Stimulated activated CD8-positive, alpha-beta memory T cell treated with anti-CD3 and anti-CD28 coated beads, Interleukin-7, amount 100 ng/mL, for 4 hours (primary cell): ENCODE measurements around the gene KIAA1328.

Source experiments
- DNase-seq, 2 donors: peaks; one replicate each; pipeline ENCODE4 v3.0.0-alpha.2; 2020; ENCODE audit warnings: low read depth in 2 of 2

Gene KIAA1328

DNA sequence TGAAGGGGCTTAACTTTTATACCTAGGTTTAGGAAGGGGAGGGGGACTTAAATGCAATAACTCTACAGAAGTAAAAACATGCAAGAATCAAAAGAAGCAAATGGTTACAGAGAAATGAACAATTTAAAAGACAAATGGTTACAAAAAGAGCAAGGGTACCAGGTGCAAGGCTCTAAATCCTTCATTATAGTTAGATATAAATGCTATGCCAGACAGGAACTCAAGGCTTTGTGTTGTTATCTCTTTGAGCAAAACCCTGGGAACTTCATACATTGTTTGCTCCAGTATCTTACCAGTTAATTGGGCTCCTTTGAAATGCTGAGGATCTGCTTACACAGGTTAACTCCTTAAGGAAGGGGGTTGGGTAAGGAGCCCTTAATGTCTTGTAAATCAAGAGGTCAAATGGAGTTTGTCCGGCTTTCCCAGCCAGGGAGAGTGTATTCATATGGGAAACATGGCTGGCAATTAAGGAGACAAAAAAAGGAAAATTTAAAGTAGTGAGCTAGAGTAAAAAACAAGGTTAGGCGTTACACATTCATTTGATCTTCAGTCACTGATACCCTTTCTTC lies 389.2 kb downstream of the KIAA1328 start:
- no peak for DNase-seq

DNA sequence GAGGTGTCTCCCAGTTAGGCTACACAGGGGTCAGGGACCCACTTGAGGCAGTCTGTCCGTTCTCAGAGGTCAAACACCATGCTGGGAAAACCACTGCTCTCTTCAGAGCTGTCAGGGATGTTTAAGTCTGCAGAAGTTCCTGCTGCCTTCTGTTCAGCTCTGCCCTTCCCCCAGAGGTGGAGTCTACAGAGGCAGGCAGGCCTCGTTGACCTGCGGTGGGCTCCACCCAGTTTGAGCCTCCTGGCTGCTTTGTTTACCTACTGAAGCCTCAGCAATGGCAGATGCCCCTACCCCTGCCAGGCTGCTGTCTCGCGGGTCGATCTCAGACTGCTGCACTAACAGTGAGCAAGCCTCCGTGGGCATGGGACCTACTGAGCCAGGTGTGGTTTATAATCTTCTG lies 390.3 kb downstream of the KIAA1328 start:
- no peak for DNase-seq

DNA sequence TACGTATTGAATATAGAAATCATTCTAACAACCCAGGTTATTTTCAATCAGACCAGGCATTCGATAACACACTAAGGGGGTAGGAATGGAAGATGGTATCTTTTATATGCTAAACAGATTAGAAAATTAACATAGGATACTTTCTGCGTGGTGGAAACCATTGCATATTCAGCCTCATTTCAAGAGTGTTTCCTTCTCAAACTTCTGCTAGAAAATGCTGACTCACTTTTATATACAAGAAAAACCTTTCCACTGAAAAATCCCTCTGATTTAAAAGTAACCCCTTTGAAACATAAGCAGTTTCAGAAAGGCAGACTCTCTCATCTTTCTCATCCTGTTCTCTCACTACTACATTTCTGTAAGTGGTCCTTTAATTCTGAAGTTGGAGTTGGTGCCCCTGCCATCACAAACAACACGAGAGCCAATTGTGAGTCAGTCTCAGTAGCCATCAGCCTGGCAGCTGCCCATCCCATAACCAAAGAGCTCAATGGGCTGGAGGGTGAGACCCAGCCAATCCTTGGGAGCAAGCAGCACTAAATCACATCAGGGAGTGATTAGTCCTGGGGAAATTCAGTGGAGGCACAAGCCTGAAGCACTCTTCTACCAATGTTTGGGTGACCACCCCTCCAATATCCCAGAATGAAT lies 393.5 kb downstream of the KIAA1328 start:
- DNase-seq: no peak

DNA sequence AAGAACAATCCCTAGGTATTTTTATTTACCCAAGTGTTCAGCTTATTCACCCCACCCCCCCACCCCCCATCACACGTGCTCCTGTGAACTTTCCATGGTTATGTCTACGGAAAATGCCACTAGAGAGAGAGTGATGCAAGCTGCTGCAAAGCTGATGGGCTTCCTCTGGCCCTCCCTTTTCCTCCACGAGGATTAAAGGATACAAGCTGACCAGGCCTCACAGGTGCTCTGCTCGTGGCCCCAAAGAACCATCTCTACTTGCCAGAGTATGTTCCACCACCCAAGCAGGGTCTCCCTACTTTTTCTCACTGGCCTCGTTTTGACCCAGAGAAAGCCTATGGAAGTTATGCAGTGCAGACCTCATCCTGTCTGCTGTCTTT lies 394.1 kb downstream of the KIAA1328 start:
- no peak for DNase-seq

DNA sequence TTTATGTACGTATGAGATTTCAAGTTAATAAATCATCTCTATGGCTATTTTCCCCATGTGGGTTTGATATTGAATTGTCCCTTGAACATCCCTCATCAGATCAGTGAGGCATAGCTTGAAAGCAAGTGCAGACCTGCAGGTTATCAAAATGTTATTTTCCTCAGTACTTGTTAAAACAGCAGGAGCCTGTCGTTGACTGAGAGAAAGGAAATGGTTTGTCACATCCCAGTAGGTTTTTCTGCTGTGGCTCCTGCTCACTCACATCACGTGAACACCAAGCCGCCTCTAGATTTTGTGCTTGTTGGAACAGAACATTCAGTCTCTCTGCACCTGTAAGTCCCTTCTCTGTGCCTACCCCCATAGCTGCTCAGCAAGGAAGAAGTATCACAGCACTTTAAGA lies 396.4 kb downstream of the KIAA1328 start:
- DNase-seq: no peak

DNA sequence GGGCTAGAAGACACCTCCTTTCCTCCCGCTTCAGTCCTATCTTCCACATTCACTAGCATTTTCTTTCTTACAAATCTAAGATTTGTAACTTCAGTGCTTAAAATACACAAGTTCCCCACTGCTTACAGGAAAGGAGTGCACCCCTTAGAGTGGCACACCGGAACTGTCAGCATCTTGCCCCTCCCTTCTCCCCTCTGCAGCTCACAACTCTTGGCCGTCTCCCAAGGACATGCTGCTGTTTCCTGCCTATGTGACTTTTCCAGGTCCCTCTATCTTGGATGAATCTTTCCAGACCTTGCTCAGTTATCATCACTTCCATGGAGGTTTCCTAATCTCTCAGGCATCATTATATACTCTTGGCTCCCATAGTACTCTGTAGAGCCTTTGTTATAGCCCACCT lies 401.8 kb downstream of the KIAA1328 start:
- no peak for DNase-seq

DNA sequence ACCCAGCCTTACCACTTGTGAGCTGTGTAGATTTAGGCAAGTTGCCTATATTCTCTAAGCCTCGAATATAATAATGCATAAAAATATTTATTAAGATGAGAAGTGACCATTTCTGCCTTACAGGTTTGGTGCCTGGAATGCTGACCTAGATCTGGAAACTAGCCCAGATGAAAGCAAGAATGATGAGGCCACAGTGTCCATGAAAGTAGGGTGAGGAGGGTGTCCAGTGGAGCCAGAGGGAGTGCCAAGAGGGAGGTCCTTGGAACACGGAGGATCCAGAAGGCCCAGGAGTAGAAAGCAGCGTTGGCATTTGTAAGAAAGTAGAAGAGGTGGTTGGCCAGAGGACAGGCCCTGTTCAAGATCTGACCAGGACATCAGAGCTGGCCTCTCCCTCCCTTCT lies 402.3 kb downstream of the KIAA1328 start:
- DNase-seq: no peak

DNA sequence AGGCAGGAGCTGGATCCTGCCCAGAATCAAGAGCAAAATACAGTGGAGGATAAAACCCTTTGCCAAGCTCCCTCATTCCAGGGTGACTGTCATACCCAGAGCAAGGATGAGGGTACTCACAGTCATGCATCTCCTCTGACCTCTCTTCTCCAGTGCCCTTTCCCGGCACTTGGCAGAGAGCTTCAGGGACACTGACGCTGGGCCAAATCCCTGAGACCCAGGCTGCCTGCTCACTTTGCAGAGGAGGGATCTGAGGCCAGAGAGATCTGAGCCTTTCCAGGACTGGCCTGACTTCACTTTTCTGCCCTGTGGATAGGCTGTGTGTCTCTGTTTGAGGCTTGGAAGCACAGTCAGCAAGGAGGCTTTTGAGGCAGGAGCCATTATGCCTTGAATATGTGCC lies 406.7 kb downstream of the KIAA1328 start:
- DNase-seq: no peak

DNA sequence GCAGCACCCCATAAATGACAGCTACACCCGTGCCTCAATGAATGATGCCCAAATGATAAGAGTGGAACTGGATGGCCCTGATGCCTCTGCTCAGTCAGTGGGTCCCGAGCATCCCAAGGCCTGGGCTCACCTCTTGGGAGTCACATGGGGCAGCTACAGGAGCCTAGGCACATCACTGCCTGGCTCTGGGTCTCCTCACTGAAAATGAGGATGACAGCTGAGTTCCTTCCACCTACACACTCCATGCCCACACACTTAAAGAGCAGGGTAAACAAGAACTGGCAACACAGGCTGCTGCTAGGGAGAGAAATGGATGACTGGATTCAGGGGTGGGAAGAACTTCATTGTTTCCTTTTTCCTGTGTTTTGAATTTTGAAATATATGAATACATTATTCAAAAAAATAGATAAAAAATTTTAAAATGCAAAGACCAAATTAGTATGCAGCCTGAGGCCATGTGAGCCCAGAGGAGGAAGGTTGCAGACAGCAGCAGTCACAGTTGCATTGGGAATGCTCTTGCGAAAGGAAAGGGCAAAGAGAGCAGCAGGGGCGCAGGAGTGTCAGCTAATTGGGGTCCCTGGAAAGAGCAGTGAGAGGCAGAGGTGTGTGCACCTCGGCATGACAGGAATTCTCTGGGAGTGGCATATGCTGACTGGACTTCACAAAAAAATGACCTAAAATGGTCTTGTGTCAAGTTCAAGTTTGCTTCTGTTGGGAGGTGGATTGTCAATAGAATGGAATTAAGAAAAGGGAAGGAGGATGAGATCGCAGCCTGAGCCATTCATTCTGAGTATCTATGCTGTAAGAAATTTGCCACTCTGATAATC lies 409.6 kb downstream of the KIAA1328 start:
- DNase-seq: no peak

DNA sequence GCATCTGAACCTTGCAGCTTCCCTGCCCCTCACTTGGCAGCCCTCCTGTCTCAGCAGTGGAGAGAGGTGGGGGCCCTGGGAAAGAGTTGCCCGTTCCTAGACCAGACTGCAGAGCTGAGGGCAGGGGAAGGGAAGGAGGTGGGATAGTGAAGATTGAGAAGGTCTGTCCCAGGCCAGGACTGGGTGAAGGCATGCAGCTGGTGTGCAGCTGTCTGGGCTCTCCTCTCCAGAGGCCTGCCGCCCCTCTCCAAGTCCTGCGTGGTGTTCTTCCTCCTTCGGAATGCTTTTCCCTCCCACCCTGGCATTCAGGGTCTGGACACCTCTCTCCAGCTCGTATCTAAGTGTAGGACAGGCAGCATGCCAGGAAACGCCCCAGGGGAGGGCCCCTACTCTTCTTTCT lies 413.2 kb downstream of the KIAA1328 start:
- DNase-seq: no peak

DNA sequence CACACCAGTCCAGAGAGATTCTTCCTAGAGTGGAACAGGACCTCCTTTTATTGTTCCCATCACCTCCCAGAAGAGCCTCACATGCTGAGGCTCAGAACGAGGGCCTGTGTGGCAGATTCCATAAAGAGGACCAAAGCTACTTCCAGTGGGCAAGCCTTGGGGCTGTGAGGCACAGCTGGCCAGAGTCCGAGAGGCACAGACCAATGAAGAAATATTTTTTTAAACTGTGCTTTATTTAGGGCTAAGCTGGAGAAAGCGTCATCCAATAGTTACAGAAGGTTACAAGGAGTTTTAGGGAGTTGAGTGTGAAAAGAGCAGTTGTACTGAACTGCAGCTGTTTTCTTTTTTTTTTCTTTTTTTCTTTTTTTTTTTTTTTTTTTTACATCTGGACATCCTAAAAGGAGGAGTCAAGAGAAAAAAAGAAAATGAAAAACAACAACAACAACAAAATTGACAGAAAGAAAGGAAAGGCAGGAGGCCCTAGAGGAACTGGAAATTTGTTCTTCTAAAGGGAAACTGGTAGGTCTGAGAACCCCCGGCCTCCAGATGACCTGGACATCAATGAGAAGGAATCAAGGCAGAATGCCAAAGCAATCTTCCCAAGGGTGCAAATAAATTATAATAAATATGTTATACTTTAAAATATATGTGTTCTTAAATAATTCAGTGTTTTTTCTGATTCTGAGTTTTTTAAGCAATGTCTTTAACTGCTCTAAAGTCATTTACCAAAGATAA lies 414.1 kb downstream of the KIAA1328 start:
- no peak for DNase-seq

DNA sequence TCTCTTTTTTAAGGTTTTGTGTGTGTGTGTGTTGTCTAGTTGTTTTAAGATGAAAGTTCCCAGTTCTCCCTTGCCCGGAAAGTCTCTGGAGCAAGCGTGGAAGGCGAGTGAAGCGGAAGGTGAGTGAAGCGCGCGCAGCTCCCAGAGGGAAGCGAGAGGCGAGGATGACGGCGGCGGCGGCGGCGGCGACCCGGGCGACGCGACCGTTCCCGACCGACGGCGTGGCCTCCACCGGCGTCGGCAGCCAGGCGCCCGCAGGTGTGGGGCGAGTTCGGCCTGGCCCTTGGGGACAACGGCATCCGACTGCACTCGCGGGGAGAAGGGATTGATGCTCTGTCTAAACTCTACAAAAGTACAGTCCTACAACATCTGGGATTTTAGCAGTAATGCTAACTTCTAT lies 414.8 kb downstream of the KIAA1328 start:
- no peak for DNase-seq

DNA sequence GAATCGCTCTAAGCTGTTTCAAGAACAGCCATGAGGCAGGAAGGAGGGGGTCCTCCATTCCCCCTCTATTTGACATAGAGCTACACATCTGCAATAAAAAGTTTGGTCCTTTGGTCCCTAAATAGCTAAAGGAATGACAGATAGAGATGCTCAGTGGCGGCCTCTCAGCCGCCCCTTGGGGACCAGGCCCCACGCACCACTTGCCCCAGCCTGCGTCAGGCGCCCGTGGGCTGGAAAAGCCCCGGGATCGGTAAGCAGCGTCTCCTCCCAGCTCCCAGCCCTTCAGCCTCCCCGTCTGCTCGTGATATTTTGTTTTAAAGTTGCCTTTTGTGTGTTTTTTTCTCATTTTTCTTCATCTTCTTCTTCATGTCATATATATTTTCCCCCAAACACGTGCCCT lies 415.7 kb downstream of the KIAA1328 start:
- DNase-seq: no peak

DNA sequence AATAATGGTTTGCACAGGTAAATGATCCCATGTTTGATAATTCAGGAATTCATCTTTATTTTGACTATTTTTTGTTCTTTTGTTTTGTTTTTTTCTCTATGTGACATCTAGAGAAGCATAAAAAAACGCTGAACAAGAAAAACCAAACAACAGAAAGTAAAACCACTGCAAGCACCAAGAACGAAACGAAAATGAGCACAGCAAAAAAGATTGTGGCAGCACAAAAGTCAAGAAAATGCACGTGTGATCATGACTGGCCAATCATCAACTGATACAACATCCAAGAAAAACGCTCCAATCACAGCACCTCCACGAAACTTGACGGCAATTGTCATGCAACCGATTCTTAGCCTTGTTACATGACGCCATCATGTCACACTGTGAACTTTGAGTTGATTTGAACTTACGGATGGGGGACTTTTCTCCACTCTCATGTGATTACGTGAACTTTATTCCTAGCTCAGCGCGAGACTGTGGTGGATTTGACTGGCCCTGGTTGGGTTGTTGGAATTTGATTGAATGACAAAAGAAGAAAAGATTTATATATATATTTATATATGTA lies 417.9 kb downstream of the KIAA1328 start:
- DNase-seq: no peak

DNA sequence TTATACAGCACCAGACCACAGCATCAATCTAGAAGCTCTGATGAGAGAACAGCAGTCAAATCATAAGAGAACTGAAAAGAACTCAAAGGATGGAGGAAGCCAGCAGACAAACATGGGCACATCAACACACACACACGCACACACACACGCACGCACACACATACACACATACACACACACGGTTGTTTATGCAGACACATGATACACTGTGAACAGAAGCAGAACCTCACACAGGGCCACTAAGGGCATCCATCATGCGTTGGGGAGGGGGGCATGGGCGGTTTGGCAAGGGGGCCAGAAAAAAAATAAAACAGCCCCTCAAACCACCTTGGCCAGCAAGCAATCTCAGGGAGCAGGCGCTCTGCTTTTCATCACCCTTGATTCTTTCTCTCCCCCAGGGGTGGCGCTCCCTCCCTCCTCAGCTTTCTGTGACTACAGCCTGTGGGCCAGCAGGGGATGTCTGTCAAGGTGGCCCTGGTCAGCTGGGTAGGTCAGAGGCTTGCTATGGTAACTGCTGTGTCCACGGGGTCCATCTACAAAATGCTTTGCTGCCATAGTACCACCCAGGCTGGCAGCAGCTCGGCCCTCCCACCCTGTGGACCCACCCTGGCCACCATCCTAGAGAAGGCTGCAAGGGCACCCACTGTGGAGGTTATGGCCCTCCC lies 418.7 kb downstream of the KIAA1328 start:
- no peak for DNase-seq

DNA sequence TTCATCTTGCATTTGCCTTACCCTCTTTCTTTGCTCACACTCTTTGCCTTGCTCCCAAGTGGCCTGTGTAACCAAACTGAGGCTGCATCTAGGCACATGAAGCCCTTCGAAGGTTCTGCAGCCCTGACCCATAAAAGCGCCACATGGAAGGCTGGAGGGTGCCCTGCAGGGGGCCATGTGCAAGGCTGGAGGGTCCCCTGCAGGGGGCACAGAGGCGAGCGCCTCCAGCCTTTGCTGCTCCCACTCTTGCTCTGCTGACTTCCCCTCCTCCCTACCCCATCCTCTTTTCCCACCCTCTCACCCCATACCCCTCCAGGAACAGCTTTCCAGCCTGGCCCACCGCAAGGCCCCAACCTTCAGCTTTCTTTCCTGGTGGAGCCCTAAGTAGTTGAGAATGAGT lies 419.4 kb downstream of the KIAA1328 start:
- DNase-seq: no peak

DNA sequence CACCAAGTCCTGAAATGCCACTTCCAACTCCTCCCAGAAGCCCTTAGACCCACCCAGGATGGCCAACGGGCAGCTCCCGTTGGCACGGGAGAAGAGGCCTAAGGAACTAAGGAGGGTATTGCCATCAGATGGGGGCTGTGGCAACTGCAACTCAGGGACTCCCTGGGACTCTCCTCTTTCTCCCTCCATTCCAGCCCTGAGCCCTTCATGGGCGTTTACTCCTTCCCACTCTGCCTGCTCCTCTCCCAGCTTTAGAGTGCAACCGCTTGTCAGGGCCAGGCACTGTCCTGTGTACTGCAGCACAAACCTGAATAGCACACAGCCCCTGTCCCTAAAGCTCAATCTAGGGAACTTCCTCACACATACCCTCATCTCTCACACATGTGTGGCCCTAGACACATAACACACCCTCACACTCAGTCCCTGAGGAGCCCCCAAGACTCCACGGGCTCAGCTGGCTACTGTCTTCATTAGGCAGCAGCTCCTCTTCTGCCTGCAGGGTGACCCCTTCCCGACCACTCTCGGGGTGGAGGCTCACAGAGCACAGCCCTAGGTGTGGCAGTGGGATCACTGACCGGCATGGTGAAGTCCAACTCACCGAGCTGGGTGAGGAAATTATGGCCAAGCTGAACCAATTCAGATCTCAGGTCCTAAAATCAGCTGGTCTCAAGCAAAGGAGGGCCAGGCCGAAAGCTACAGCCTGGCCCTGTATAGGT lies 420.4 kb downstream of the KIAA1328 start:
- DNase-seq: no peak

DNA sequence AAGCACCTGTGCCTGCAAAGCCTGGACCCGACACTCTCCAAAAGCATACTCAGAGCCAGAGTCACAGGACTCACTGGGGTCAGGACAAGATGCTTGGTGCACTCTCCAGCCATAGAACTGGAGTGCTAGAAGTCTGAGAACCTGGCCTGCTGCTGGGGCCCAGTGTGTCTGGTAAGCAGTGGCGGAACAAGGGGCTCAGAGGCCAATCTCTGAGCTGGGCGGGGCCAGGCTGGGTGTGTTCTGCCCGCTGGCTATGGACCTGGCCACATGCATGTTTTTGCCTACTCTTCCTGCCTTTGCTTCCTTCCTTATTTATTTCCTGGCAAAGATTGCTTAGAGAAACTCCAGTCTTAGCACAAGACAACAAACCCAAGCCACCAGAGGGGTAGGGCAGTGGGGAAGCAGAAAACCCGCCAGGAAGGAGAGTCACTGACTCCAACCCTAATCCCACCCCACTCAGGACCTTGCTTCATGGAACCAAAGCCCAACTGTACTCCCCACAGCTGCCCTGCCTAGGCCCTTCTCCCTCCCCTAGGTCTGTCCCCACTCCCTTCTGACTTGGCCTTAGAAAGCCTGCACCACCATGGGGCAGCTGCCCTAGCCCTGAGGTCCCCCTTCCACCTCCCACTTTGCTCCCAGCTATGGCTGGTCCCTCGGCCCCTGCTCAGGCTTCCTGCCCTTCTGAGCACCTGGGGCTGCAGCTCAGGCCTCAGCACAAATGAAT lies 421.1 kb downstream of the KIAA1328 start:
- no peak for DNase-seq

DNA sequence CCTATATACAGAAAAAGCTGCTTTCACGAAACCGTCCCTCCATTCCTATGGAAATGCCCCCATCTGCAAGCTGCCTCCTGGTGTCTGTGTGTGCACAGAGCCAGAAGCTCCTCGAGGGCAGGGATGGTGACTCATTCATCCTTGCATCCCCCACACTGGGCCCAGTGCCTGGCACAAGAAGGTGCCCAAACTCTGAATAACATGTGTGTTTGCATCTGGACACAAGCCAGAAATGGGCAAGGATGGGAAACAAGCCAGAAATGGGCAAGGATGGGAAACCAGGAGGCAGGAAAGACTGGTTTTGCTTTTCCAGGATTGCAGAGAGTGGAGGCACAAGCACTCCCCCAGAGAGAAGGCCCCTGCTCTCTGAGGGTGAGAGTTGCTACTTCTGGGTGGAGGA lies 422.8 kb downstream of the KIAA1328 start:
- DNase-seq: no peak

DNA sequence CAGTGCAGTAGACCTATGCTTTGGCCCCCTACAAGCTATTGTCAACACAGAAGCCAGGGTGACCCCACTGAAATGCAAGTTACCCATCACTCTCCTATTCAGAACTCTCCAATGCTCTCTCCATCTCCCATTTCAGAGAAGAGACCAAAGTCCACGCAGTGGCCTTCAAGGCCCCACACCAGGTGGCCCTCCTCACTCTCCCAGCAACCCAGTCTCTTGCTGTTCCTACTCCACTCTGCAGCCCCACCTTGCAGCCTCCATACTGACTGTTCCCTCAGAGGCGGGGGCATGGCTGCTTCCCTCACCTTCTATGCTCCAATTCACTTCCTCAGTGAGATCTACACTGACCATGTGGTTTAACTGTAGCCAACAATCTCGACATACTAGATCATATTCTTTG lies 423.4 kb downstream of the KIAA1328 start:
- DNase-seq: no peak
